ENCODE data around the gene LTBR. TPM values are rescaled to one million over a fixed set of nuclear protein-coding genes. Genes with fewer than 3 reads are reported as not detected.

Gene LTBR
- total RNA-seq, 1 donor from 2014 or later = 2.8 TPM

GRCh38 chr12:6375269-6376078 is 8.5 kb upstream of the LTBR start, which contains the start of gene SCNN1A:
Gene SCNN1A, minus strand, starts transcription at chr12:6375563. Its CDS starts 780 bp downstream, at chr12:6374783.
- H3K9ac ChIP-seq (ENCODE audit: low read length) = no peak within 1 kb of the TSS
- Mint-ChIP-seq H3K27me3 (ENCODE audit: low read depth, unreplicated experiment) (peaks cover 15% of the 10 kb centered on the region), H3K36me3 (ENCODE audit: low read depth, unreplicated experiment) (no peaks in the 10 kb centered on the region), H3K4me3 (ENCODE audit: unreplicated experiment) (peak within 1 kb of the TSS; percentile 62), H3K27ac (ENCODE audit: unreplicated experiment) (peak within 1 kb of the TSS; percentile 94), H3K9me3 (ENCODE audit: unreplicated experiment) (no peaks in the 10 kb centered on the region), H3K4me1 (ENCODE audit: low read depth, unreplicated experiment) (peaks cover 37% of the 10 kb centered on the region)
- peak within 1 kb of the TSS; percentile 52 for H3K4me2 ChIP-seq (ENCODE audit: low read length)
- no peak within 1 kb of the TSS for H3K27ac ChIP-seq (ENCODE audit: low read depth, low read length)
- H2AFZ ChIP-seq (ENCODE audit: low read depth, low read length) = peak within 1 kb of the TSS; percentile 67
- FAIRE-seq (no peak), DNase-seq (ENCODE audit: low read depth) (no peak)
- no peaks in the 10 kb centered on the region for H4K20me1 ChIP-seq (ENCODE audit: insufficient read depth, low read length)
- H3K79me2 ChIP-seq (ENCODE audit: insufficient read depth, low read length) = no peaks in the 10 kb centered on the region
- H3K4me3 ChIP-seq (ENCODE audit: insufficient read depth, low read depth, low read length) = no peak within 1 kb of the TSS
- H3K4me1 ChIP-seq (ENCODE audit: insufficient read depth, low read length) = peaks cover 43% of the 10 kb centered on the region
- H3K9me3 ChIP-seq (ENCODE audit: insufficient read depth, low read depth, low read length) = no peaks in the 10 kb centered on the region
- TF ChIP-seq EZH2 (IDR thresholded peaks at IDR 0.05; ENCODE audit: insufficient read depth, low read length) = no peak
- TF ChIP-seq, protein P1, sequence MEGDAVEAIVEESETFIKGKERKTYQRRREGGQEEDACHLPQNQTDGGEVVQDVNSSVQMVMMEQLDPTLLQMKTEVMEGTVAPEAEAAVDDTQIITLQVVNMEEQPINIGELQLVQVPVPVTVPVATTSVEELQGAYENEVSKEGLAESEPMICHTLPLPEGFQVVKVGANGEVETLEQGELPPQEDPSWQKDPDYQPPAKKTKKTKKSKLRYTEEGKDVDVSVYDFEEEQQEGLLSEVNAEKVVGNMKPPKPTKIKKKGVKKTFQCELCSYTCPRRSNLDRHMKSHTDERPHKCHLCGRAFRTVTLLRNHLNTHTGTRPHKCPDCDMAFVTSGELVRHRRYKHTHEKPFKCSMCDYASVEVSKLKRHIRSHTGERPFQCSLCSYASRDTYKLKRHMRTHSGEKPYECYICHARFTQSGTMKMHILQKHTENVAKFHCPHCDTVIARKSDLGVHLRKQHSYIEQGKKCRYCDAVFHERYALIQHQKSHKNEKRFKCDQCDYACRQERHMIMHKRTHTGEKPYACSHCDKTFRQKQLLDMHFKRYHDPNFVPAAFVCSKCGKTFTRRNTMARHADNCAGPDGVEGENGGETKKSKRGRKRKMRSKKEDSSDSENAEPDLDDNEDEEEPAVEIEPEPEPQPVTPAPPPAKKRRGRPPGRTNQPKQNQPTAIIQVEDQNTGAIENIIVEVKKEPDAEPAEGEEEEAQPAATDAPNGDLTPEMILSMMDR (IDR thresholded peaks at IDR 0.05; ENCODE audit: insufficient read depth, low read depth, low read length) = no peak
- H3K36me3 ChIP-seq (ENCODE audit: insufficient read depth, low read length) = no peaks in the 10 kb centered on the region
- no peaks in the 10 kb centered on the region for H3K27me3 ChIP-seq (ENCODE audit: insufficient read depth, low read length)

- peaks cover 35% of the 10 kb centered on the region for H3K4me1 ChIP-seq (ENCODE audit: insufficient read depth, low read length)
- H3K36me3 ChIP-seq (ENCODE audit: insufficient read depth, low read length) = no peaks in the 10 kb centered on the region
- H3K9ac ChIP-seq (ENCODE audit: low read length) = no peak overlapping the region
- no peaks in the 10 kb centered on the region for H3K27me3 ChIP-seq (ENCODE audit: insufficient read depth, low read length)
- DNase-seq (ENCODE audit: low read depth) (peak; percentile 59), FAIRE-seq (peak; percentile 9)
- peak overlapping the region; percentile 52 for H3K4me2 ChIP-seq (ENCODE audit: low read length)
- H3K79me2 ChIP-seq (ENCODE audit: insufficient read depth, low read length) = no peaks in the 10 kb centered on the region
- TF ChIP-seq, protein P1 (IDR thresholded peaks at IDR 0.05; ENCODE audit: insufficient read depth, low read depth, low read length) = peak; percentile 27
- no peak for TF ChIP-seq EZH2 (IDR thresholded peaks at IDR 0.05; ENCODE audit: insufficient read depth, low read length)
- H3K36me3 Mint-ChIP-seq (ENCODE audit: low read depth, unreplicated experiment) = no peaks in the 10 kb centered on the region
- H3K27ac Mint-ChIP-seq (ENCODE audit: unreplicated experiment) = peak overlapping the region; percentile 94
- H3K4me1 Mint-ChIP-seq (ENCODE audit: low read depth, unreplicated experiment) = peaks cover 30% of the 10 kb centered on the region
- no peaks in the 10 kb centered on the region for H4K20me1 ChIP-seq (ENCODE audit: insufficient read depth, low read length)
- no peaks in the 10 kb centered on the region for H3K9me3 ChIP-seq (ENCODE audit: insufficient read depth, low read depth, low read length)
- peak overlapping the region; percentile 62 for H3K4me3 Mint-ChIP-seq (ENCODE audit: unreplicated experiment)
- peaks cover 21% of the 10 kb centered on the region for H3K27me3 Mint-ChIP-seq (ENCODE audit: low read depth, unreplicated experiment)
- H3K4me3 ChIP-seq (ENCODE audit: insufficient read depth, low read depth, low read length) = no peak overlapping the region
- H3K9me3 Mint-ChIP-seq (ENCODE audit: unreplicated experiment) = no peaks in the 10 kb centered on the region
- H2AFZ ChIP-seq (ENCODE audit: low read depth, low read length) = peak overlapping the region; percentile 67
- H3K27ac ChIP-seq (ENCODE audit: low read depth, low read length) = no peak overlapping the region
Observed at GRCh38 chr12:6376079-6376869, 7.7 kb upstream of the LTBR start.
